Fibroblast of villous mesenchyme (primary cell): Measurements from ENCODE around the gene HEATR3. TPM values are rescaled to one million over a fixed set of nuclear protein-coding genes. Genes with fewer than 3 reads are reported as not detected.

Source experiments
- DNase-seq: peaks from one replicate; pipeline ENCODE4 v3.0.0-alpha.2; 2010; ENCODE audit warnings: low read depth
- H3K4me3 ChIP-seq: 2 replicates; pipeline ENCODE4 v1.5.1; 2011; ENCODE audit warnings: low read depth, mild to moderate bottlenecking, low read length
- total RNA-seq: library from RNA; depleted of rRNA; stranded (reverse); fragments of >200 nt; gene quantifications from 2 replicates; pipeline ENCODE4 v1.2.3, GENCODE V29; 2012
- TF ChIP-seq, protein P1 (sequence below): IDR thresholded peaks from 2 replicates; pipeline ENCODE4 v1.5.1; 2012; ENCODE audit warnings: low read depth, mild to moderate bottlenecking, low read length; ENCODE audit not compliant: insufficient read depth

The HEATR3 gene
- total RNA-seq, 1 donor: 34.5 TPM

DNA sequence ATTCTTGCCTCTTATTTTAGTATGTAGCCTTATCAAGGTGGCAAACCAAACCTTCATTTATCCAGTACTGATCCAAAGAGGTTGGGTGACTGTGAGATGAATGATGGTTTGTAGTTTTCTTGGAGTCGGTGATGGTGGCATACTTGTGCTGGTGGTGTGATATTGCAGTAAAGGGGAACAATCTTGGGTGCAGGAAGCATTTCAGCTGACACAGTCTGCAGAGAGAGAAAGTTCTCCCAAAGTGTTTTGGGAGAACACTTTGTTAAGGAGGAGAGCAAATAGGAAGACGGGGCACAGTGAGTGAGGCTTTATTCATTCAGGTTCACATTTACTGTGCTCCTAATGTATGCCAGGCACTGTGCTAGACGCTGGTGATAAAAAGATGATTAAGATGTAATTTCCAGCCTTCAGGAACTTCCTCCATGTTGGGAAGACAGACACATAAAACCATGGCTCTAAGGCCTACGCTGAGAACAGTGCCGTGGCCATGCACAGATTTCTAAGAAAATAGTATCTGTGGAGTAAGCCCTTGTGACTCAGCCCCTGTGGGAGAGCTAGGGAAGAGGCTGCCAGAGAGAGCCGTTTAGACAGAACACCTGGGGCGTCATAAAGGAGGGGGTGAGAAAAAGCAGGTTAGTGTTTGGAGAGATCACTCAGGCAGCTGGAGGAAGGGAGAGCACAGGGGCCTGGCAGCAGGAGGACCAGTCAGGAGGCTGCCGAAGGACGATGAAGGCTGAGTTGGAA lies 13.8 kb downstream of the HEATR3 start:
- TF ChIP-seq, protein P1, sequence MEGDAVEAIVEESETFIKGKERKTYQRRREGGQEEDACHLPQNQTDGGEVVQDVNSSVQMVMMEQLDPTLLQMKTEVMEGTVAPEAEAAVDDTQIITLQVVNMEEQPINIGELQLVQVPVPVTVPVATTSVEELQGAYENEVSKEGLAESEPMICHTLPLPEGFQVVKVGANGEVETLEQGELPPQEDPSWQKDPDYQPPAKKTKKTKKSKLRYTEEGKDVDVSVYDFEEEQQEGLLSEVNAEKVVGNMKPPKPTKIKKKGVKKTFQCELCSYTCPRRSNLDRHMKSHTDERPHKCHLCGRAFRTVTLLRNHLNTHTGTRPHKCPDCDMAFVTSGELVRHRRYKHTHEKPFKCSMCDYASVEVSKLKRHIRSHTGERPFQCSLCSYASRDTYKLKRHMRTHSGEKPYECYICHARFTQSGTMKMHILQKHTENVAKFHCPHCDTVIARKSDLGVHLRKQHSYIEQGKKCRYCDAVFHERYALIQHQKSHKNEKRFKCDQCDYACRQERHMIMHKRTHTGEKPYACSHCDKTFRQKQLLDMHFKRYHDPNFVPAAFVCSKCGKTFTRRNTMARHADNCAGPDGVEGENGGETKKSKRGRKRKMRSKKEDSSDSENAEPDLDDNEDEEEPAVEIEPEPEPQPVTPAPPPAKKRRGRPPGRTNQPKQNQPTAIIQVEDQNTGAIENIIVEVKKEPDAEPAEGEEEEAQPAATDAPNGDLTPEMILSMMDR: no peak
- no peak for DNase-seq

DNA sequence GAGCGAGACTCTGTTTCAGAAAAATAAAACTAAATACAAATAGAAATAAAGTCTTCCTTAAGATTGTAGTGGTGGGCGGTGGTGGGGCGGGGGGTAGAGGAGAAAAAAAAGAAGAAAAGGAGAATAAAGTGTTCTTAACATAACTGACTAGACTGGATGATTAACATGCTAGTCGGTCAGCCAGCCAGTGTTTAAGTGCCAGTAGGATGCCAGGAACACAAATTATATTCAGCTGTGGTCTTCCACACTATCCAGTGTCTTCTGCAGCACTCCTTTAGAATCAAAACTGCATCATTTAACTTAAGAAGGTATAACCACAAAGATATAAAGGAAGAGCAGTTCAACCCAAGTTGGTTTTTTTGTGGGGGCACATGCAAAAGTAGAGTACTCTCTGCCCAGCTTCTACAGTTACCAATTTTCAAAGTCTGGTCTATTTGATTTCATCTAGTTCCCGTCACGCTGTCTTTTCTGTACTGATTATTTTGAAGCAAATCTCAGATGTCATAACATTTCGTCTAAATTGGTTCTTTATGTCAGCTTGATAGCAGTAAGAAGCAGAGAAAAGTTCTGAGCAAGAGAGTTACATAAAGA lies 15.8 kb downstream of the HEATR3 start:
- no peak overlapping the region for H3K4me3 ChIP-seq
- TF ChIP-seq, protein P1: no peak
- no peak for DNase-seq

More for the DNA sequence above, 13.8 kb downstream of the HEATR3 start:
- no peak overlapping the region for H3K4me3 ChIP-seq

DNA sequence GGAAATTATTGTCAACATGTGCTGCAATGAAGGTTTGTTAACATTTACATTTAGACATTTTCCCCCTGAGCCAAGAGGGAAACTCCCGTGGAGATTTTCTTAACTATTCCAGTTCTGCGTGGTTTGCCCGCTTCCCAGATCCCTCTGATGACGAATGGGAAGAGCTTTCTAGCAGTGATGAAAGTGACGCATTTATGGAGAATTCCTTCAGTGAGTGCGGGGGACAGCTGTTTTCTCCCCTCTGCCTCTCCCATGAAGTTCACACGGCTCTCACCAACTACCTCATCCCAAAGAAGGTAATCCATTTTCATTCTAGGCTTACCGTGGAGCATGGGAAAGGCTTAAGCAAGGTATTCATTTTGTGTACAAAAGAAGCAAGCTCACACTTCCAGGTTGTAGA lies 18.2 kb downstream of the HEATR3 start:
- no peak for DNase-seq
- TF ChIP-seq, protein P1: no peak
- no peak overlapping the region for H3K4me3 ChIP-seq

DNA sequence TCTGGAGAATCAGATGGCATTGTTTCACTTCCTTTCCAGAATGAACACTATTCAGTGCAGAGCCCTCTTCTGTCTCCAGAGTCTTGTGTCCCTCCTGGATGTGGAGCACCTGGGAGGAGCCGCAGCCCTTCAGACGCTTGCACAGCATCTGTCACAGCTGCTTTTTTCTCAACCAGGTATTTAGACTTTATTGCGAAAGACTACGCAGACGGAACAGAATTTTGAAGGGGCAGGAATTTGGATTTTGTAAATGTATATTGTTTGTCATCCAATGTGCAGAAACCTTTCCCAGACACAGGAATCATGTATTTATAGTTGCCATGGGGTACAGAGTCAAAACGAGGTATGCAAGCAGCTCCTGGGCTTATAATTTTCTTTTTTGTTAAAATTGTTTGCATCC lies 20.4 kb downstream of the HEATR3 start:
- no peak for DNase-seq
- no peak overlapping the region for H3K4me3 ChIP-seq
- TF ChIP-seq, protein P1: no peak

DNA sequence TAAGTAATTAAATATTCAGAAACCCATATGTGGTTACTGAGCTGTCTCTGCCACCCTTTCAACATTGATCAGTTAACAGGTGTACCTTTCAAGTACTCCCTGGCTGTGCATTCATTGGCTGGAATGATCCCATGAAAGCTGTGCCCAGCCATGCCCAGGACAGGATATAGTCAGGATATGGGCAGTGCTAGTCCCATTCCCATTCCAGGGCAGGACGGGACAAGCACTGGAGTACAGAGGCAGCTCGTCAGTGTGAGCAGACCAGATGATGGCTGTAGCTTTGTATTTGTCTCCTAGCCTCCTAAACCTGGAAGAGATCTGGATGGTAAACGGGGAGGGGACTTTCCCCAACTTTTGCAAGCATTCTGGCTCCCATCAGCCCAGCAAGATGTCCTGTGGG lies 22.5 kb downstream of the HEATR3 start:
- TF ChIP-seq, protein P1: no peak
- no peak overlapping the region for H3K4me3 ChIP-seq
- no peak for DNase-seq

DNA sequence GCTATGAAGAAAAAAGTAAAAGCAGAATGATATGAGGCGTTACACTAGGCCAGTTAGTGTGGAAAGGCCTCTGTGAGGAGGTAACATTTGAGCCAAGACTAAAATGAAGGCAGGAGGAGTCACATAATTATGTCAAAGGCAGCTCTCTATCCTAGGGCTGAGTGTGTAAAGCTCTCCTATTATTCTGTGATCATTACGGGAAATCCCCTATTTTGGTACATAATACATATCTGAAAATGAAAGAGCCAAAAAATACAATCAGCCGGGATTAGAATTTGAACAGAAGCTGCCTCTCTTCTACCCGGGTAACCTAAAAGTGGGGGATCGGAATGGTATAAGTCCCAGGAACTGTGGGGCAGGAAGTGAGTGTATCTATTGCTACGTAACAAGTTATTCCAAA lies 27.1 kb downstream of the HEATR3 start:
- no peak for DNase-seq

More for the DNA sequence above, 27.1 kb downstream of the HEATR3 start:
- TF ChIP-seq, protein P1: no peak
- H3K4me3 ChIP-seq: no peak overlapping the region
